OCI-M1 (cell line): ENCODE measurements around the gene GLDN.

Experiments used
- DNase-seq: peaks from one replicate; lab custom pipeline; 2025; lab: John Stamatoyannopoulos, UW

The GLDN gene

DNA sequence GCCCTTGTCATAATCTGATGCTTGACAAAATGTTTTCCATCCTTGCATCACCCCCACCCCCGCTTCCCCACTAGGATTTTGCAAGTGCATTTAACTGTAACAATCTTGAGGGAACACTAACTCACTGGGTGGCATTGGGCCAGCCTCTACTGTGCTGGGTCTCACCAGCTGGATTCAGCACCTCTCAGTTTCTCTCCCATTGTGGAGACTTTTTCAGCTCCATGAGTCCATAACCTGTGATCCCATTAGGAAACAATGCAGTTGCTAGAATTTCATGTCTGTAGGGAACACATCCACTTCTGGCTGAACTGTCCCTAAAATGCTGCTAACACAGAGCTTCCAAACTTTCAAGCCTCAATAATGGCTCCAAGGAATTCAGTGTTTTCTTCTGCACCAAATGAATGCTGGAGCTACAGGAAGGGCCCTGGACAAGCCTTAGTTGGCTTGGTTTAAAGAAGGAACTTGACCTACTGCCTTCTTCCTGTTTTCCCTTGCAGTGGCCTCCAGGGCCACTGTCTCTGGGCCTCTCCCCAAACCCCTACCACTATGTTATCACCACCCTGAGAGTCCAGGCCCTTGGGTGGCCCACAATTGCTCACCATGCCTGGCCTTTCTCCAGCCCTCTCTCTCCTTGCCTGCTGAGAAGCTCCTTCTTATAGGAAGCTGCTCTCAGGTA is 18.7 kb upstream of the GLDN start:
- peak; percentile 47 for DNase-seq

DNA sequence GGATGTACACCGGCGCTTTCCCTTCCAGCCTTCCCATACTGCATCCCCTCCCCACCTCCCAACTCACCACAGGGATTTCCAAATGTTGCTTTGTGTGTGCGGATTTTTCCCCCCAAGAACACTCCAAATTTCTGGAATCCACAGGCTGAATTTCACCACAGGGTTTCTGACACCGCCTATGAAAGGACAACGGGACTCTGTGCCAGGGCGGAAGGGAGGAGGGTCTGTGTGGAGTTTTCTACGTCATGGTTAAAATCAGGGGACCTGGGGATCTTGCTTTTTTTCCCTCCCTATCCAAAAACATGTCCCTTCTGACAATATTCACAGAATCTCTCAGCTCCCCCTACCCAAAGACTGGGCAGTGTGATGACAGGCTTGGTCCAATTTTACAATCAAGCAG is 17.7 kb upstream of the GLDN start:
- no peak for DNase-seq

DNA sequence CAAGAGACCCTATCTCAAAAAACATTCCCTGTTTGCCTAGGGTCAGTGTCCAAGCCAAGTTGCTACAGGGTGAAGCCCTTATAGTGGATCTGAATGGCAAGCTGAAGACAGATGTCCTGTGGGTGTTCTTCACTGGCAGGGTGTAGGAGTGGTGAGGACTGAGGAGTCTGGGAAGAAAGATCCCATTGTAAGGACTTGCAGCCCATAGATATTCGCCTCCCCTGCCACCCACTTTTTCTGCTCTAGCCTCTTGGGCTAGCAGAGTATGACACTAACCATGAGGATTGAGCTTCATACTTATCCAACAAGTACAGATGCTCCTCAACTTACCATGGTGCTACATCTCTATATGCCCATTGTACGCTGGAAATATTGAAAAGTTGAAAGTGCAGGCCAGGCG is 16.3 kb upstream of the GLDN start:
- DNase-seq = no peak

DNA sequence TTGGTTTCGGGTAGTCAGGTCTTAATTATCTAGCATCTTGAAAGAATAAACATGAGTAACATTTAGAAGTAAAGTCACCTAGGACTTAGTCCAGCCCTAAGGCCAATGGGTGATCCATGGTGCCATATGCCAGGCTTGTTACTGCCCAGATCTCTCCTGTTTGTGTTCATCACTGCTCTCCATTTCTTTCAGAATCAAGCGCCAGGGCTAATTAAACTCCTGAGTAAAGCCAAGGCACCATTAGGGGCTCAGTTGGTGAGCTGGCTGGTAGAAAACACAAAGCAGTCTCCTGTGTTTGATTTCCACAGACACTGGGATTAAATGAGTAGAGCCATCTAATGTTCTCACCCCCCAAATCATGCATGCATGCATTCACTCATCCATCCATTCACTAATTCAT is 14.4 kb upstream of the GLDN start:
- DNase-seq = no peak

DNA sequence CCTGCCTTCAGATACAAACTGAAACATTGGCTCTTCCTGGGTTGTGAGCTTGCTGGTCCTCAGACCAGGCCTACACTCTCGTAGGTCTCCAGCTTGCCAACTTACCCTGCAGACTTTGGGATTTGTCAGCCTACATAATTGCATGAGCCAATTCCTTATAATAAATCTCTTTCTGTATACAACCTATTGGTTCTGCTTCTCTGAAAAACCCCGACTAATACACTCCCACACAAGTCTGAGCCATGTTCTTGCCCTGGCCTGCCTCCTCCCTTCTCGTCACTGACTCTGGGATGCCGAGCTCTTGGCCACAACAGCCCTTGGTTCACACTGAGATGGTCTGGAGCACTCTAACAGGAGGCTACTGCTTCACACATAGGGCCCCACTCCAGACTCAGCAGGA is 12.5 kb upstream of the GLDN start:
- no peak for DNase-seq

DNA sequence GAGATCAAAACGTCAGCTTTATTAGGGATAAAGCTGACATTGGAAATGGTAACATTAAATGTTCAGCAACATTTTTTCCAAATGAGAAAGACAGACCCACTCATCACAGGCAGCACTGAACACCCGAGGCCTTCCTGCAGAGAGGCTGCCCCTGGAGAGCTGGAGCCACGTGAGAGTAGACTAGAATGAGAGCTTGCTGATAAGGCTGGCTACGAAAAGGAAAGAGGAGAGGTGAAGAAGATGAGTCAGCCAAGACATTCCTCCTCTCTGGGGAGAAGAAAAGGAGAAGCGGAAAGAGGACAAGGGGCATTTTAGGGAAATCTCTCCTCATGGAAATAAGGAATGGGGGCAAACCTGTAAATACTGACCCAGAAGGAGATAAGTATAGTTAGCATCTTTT is 10.3 kb upstream of the GLDN start:
- DNase-seq = peak; percentile 23

DNA sequence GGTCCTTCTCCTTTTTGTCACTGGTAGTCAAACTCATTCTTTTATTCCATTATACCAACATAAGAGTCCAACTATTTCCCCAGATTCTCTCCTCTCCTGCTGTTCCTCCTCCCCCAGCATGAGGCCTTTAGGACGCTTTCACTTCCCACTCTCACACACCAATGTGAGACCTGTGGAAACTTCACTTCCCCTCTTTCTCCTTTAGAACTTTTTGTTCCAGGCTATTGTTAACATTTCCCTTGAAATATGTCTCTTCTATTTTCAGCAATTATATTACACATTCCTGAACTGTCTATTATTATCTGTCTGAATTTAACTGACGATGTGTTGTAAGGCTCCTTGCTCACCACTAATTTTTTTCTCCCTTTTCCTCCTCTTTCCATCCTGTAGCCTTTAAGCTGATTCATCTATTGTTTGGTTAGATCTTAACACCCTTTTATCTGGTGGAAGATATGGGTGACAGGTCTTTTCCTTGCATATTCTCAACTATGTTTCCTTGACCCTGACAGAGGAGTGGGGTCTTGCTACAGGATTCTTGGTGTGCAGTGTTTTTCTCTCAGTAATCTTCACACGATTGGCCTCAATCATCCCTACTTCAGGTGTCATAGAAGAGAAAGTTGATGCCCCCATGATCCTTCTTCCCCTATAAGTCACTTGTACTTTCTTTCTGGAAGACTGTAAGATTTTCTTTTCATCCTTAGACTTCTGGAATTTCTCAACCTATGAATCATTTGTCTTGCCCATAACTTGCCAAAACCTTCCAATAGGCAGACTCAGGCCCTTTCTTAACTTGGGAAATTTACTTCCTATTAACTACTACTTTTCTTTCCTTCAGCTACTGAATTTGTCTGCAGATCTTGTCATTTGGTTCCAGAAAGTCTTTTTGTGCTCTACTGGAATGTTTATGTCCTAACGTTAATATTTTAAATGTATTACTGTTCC is 9.0 kb upstream of the GLDN start:
- no peak for DNase-seq

DNA sequence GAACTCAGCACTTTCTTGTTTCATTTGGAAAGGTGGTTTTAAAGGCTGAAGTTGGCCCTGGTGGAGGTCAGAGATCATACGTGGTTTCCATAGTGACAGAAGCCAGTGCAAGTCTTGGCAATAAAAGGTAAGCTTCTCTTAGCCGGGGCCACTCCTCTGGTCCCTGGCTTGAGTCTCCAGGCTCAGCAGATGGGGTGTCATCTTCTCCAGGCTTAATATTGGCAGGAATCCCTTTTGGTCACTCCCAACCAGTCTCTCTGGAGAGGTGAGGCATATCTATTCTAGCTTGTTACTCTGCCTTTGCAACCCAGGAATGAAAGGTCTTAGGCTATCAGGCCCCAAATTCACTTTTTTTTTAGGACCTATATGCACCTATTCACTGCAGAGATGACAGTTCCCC is 7.9 kb upstream of the GLDN start:
- no peak for DNase-seq

DNA sequence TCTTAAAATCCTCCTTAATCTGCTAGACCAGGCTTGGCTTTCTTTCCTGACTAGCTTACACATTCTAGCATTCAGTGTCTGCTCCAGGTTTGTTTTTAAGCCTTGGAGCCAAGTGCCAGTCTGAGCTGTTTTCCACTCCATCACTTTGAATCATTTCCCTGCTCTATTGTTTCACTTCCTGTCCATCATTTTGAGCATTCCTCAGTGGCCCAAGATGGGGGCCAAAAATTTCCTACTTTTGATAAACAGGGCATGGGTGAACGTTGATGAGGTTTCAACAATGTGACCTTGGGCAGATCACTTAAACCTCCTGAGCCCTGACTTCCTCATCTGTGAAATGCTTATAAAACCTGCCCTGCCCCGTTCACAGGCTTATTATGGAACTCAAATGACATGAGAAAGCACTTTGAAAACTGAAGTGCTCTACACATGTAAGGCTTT is 7.4 kb upstream of the GLDN start:
- peak; percentile 64 for DNase-seq

DNA sequence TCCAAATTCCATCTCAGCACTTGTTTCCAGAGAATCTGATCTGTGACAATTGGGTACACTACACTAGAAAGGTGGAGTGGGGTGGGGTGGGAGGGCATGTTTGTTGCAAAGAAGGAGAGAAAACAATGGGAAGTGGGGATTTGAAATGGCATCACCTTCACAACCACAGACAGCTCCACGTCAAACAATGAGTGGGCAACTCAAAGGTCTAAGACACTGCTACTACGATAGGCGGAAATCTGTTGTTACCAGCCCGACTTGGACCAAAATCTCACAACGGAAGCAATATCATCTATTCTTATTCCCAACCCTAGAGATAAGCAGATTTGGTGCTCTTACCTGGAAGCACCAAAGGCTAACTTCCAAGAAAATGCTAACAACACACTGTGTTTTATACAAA is 6.4 kb upstream of the GLDN start:
- DNase-seq = no peak

DNA sequence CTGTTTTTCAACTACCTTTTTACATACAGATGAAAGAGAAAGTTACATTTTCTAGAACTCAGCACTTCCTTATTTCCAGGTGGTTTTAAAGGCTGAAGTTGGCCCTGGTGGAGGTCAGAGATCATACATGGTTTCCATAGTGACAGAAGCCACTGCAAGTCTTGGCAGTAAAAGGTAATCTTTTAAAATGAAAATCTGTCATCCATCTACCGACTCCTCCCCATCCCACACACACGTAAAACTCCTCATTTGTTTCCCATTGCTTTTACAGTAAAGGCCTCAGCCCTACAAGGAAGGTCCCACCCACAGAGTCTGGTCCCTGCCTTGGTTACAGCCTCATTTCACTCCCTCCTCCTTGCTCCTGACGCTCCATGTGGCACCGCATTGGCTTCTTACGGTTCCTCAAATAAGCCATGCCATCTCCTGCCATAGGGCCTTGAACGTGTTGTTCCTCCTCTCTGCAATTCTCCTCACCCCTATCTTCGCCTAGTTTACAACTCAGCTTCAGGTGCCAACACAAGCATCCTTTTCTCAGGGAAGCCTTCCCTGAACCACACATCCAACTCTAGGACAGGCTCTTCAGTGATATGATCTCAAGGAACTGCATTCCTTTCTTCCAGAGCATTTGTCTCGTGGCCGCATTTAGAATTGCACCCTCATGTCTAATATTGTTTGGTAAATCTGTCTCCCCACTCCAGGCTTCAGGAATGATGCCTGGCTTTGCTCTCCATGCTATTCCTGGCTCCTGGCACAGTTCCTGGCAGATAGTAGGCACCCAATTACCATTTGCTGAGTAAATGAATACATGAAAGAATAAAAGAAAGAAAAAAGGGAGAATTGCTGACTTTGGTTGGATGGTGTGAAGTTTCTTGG is 5.7 kb upstream of the GLDN start:
- DNase-seq = peak; percentile 16

DNA sequence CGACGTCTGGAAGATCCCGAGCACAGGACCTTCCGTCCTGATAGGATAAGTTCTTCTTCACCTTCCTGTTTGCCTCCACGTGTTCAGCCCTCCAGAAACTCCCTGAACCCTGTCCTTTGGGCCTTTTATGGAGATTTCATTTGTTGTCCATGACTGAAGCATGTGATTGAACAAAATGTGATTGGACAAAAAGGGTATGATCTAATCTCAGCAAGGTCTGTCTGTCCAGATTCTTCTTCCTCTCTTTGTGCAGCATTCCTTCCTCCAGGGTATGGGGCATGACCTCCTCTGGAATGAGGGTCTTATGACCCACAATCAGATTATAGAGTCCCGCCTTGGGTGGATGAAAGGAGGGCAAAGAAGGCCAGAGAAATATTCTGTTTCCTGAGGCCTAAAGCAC is 3.0 kb upstream of the GLDN start, which contains the start of gene CYP19A1:
TSS of gene CYP19A1 (minus strand) at position 101 of the 400 bp plus-strand sequence. CDS start 95,684 bp downstream, outside the sequence.
- DNase-seq = no peak

DNA sequence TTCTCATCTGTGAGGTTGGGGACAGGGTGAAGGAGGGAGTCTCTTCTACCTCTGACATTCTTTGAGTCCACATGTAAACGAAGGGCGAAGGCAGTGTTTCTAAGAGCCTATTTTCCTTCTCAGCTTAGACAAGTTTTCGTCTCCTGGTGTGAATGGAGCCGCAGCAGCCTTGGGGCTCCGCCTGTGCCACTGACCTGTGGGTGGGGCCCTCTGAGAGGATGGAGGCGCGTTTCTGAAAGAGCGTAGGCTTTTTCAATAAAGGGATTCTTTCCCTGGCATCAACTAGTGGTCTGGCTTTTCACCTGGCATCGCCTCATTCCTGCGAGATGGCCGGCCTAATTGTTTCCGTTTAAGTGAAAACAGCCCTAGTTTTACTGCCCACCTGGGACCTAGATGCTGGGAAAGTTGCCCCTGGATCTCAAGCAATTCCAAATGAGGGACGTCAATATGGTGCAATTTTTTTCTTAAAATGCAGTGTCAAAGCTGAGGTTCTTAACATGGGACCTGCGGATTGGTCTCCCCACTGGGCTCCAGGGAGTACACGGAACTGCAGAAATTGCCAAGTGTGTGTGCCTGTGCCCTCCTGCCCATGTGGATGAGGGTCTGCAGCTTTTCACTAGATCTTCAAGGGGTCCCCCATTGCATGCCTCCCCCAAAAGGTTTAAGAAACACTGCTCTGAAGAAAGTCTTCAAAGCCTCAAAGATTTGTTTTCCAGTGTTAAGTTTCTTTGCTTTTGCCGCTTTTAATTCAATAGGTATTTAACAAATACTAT is 958 bp downstream of the GLDN start:
- no peak for DNase-seq

DNA sequence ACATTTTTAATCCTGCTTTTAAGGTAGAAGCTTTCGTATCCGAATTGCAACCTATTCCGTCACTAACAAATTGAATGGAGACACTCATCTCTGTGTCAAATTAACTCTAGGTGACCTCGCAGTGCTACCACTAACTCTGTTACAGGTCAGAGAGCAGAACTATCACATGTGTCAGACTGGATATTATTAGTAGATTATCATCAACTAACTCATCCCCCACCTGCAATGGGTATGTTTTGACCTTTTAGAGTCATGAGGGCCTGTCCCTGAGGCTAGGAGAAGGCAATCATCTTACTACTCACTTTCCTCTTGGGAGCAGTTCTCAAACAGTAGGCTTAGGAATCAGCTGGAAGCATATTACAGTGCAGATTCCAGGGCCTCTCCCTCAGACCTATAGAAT is 2.0 kb downstream of the GLDN start:
- DNase-seq = no peak

DNA sequence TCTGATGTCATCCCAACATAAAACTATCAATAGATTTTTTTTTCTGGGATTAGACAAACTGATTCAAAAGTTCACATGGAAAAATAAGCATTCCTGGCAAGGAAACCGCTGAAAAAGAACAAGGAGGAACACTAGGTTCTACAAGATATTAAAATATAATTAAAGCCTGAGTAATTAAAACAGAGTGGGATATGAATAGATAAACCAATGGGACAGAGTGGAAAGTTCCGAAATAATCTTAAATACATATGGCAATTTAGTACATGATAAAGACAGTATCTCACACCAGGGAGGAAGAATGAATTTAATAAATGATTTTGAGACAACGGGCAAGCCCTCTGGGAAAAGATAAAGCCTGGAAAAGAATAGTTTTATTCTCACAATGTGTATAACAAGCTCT is 4.7 kb downstream of the GLDN start:
- DNase-seq = no peak

DNA sequence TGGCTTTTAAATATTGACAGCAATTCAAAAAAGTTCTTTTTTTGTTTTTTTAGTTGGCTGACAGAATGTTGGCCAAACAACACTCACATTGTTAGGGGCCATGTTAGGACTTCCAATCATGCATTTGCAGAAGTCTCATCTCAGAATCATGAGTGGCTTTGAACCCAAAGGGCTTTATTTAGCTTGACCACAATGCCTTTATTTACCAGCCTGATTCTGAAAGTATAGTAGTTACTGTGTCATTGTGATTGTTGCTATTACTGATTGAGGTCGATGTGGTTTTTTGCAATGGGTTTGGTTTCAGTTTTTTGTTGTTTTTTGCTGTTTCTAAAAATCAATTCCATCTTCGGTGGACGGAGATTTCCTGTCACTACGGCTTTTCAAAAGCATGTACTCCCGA is 7.2 kb downstream of the GLDN start:
- no peak for DNase-seq

DNA sequence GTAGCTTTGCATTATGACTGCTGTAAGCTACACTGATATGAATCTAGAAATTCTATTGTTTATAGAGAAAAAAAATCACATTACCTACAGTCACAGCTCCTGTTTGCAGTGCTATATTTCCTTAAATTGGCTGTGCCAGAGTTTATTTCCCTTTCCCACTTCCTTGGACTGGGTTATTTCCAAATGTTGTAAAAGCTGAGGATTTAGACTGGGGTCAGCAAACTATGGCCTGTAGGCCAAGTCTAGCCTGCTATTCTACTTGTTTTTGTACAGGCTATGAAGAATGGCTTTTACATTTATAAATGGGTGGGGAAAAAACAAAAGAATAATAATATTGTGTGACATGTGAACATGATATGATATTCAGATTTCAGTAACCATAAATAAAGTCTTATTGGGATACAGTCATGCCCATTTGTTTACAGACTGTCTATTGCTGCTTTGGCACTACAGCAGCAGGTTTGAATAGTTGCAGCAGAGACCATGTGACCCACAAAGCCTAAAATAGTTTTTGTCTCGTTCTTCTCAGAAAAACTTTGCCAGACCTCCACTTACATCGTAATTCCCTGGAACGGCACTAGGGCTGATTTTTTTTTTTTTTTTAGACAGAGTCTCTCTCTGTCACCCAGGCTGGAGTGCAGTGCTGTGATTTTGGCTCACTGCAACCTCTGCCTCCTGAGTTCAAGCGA is 7.8 kb downstream of the GLDN start:
- DNase-seq = no peak

DNA sequence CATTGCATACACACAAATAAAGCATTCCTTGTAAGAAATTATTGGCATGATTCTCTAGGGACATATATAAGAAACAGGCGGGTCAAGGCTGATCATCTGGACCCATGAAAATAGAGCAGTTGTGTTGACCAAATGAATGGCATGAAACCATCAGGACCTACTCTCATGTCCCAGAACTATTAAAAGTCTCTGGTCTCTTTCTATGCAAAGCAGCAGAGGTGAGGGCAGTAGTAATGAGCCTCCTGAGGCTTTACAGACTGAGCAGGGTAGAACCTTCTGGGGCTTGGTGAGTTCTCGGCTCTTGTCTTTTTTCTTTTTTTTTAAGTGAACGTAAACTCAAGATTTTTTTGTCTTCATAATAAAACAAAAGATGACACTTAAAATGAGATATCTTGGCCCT is 9.3 kb downstream of the GLDN start:
- DNase-seq = no peak

DNA sequence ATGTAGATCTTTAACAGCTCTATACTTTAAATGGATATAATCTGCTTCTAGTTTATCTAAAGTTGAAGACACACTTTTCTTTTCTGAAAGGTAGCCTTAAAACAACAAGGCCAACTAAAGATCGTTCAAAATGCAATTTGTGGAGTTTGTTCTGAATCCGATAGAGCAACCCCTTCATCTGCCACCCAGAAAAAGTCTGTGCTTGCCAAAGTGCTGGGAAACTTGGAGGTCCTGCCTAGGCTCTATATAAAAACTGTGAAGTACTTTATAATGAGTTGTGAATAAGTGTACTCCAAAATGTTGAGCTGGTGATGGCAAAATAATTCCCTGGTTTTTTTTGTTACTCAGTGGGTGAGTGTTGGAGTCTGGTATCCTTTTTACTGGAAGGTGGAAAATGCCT is 12.5 kb downstream of the GLDN start:
- no peak for DNase-seq

DNA sequence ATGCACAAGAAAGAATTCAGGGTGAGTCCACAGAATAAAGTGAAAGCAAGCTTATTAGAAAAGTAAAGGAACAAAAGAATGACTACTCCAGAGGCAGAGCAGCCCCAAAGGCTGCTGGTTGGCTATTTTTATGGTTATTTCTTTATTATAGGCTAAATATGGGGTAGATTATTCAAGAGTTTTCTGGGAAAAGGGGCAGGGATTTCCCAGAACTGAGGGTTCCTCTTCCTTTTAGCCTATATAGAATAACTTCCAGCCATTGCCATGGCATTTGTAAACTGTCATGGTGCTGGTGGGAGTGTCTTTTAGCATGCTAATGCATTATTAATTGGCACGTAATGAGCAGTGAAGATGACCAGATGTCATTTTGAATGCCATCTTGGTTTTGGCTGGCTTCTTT is 13.6 kb downstream of the GLDN start:
- peak; percentile 49 for DNase-seq

DNA sequence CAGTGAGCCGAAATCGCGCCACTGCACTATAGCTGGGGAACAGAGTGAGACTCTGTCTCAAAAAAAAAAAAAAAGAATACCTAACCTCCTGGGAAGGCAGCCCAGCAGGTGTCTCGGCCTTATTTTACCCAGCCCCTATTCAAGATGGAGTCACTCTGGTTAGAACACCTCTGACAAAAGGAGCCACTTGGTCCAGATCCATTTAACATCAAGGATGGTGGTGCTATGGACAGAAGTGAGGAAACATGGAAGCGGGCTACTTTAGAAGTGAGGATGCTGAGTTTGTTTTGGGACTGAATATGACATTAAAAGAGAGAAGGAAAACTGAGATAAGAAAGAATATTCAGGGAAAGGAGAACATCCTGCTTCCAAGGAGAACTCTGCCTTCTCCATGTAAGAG is 14.7 kb downstream of the GLDN start:
- no peak for DNase-seq
